SH-SY5Y (cell line): ENCODE data around the gene CAPN15.

Experiments used
- GATA2 ChIP-seq: IDR thresholded peaks from 2 replicates; pipeline ENCODE4 v1.6.1; 2011; ENCODE audit warnings: mild to moderate bottlenecking, low read depth, low read length
- GATA3 ChIP-seq: IDR thresholded peaks from 2 replicates; pipeline ENCODE4 v1.6.1; 2011; ENCODE audit warnings: low read depth, mild to moderate bottlenecking, low read length, moderate library complexity

DNA sequence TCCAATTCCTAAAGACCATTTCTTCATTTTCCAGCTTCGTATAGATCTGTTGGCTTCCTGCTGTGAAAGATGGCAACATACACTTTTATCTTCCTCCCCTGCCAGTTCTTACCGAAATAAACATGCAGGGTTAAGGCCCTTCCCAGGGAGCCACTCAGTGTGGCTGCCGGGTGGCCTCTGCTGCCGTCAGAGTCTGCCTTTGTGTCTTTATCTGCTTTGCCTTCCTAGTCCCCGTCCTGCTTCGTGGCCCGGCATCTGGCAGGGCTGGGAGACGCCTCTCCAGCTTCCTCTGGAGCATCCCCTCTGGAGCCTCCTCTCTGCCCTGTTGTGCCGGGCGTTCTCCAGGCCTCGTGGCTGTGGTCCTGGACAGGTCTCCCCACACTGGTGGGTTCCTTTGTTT is 30.3 kb upstream of the CAPN15 start:
- no peak for TF ChIP-seq GATA3
- TF ChIP-seq GATA2, result no peak
